NCI-H2227 (cell line): Measurements from ENCODE around the gene CRACR2B.

ENCODE experiments used
- DNase-seq: peaks from one replicate; lab custom pipeline; 2025; ENCODE audit not compliant: unreplicated experiment; lab: John Stamatoyannopoulos, UW

Gene CRACR2B

GRCh38 chr11:865462-866430, 38.0 kb downstream of the CRACR2B start:
- DNase-seq: no peak

- no peak for DNase-seq
Measured at GRCh38 chr11:866481-866880, 38.8 kb downstream of the CRACR2B start.

- DNase-seq: no peak
Measured at GRCh38 chr11:867856-868358, 40.2 kb downstream of the CRACR2B start.

- DNase-seq: no peak
Measured at GRCh38 chr11:868394-868793, 40.7 kb downstream of the CRACR2B start.

- DNase-seq: no peak
Measured at GRCh38 chr11:868802-869201, 41.1 kb downstream of the CRACR2B start.

GRCh38 chr11:869399-870126, 41.8 kb downstream of the CRACR2B start:
- DNase-seq: no peak

GRCh38 chr11:870127-870413, 42.4 kb downstream of the CRACR2B start:
- DNase-seq: peak; percentile 34

- DNase-seq: no peak
Measured at GRCh38 chr11:870418-870817, 42.7 kb downstream of the CRACR2B start.

- no peak for DNase-seq
Measured at GRCh38 chr11:871472-871871, 43.8 kb downstream of the CRACR2B start.

GRCh38 chr11:872799-873198, 45.1 kb downstream of the CRACR2B start:
- no peak for DNase-seq

- no peak for DNase-seq
Measured at GRCh38 chr11:873706-874105, 46.0 kb downstream of the CRACR2B start.

GRCh38 chr11:875203-875602, 47.5 kb downstream of the CRACR2B start:
- DNase-seq: no peak

- no peak for DNase-seq
Measured at GRCh38 chr11:875769-876301, 48.1 kb downstream of the CRACR2B start.

- peak; percentile 45 for DNase-seq
Measured at GRCh38 chr11:876545-876944, 48.8 kb downstream of the CRACR2B start.

GRCh38 chr11:877565-877964, 49.8 kb downstream of the CRACR2B start:
- peak; percentile 29 for DNase-seq

GRCh38 chr11:880447-880846, 52.7 kb downstream of the CRACR2B start:
- DNase-seq: no peak
